Muscle layer of colon (tissue), 2 donors: ENCODE results near the gene ARHGAP15.

Experiments used
- H3K27ac ChIP-seq: one replicate; pipeline ENCODE4 v1.7.0; 2013; ENCODE audit warnings: low read depth, mild to moderate bottlenecking, low read length, moderate library complexity
- H3K27me3 ChIP-seq, 2 donors: one replicate each; pipeline ENCODE4 v1.7.0; 2013; ENCODE audit warnings: low read length in 2 of 2, mild to moderate bottlenecking in 2 of 2; ENCODE audit not compliant: insufficient read depth in 2 of 2, control insufficient read depth in 1 of 2
- H3K36me3 ChIP-seq: one replicate; pipeline ENCODE4 v1.7.0; 2013; ENCODE audit warnings: mild to moderate bottlenecking, low read length; ENCODE audit not compliant: insufficient read depth
- H3K4me1 ChIP-seq: one replicate; pipeline ENCODE4 v1.7.0; 2013; ENCODE audit warnings: mild to moderate bottlenecking, low read length; ENCODE audit not compliant: insufficient read depth
- H3K4me3 ChIP-seq, 2 donors: one replicate each; pipeline ENCODE4 v1.7.0; 2013; ENCODE audit warnings: low read length in 2 of 2, low read depth in 1 of 2, mild to moderate bottlenecking in 1 of 2, moderate library complexity in 1 of 2
- H3K9ac ChIP-seq: one replicate; pipeline ENCODE4 v1.7.0; 2013; ENCODE audit warnings: low read length
- H3K9me3 ChIP-seq: one replicate; pipeline ENCODE4 v1.7.0; 2013; ENCODE audit warnings: mild to moderate bottlenecking, low read length
- donor health status: abdominal sarcoma.
- donor health status: Adenocarcinoma of cecum.

ARHGAP15 gene

GRCh38 chr2:143422681-143423080 lies 293.5 kb downstream of the ARHGAP15 start:
- Histone ChIP-seq H3K4me3 (no peak overlapping the region), H3K27me3 (no peaks in the 10 kb centered on the region), H3K9me3 (no peaks in the 10 kb centered on the region), H3K36me3 (no peaks in the 10 kb centered on the region), H3K4me1 (no peaks in the 10 kb centered on the region), H3K27ac (no peak overlapping the region), H3K9ac (no peak overlapping the region)

GRCh38 chr2:143425896-143426295 lies 296.7 kb downstream of the ARHGAP15 start:
- Histone ChIP-seq H3K27me3 (no peaks in the 10 kb centered on the region), H3K36me3 (no peaks in the 10 kb centered on the region), H3K9me3 (no peaks in the 10 kb centered on the region), H3K4me1 (no peaks in the 10 kb centered on the region), H3K27ac (no peak overlapping the region), H3K4me3 (no peak overlapping the region), H3K9ac (no peak overlapping the region)

GRCh38 chr2:143426296-143426695 lies 297.1 kb downstream of the ARHGAP15 start:
- no peaks in the 10 kb centered on the region for H3K36me3 ChIP-seq
- no peak overlapping the region for H3K4me3 ChIP-seq
- H3K9me3 ChIP-seq = no peaks in the 10 kb centered on the region
- no peak overlapping the region for H3K9ac ChIP-seq
- H3K27ac ChIP-seq = no peak overlapping the region
- no peaks in the 10 kb centered on the region for H3K27me3 ChIP-seq
- no peaks in the 10 kb centered on the region for H3K4me1 ChIP-seq

GRCh38 chr2:143428700-143429099 lies 299.5 kb downstream of the ARHGAP15 start:
- no peaks in the 10 kb centered on the region for H3K36me3 ChIP-seq
- H3K27me3 ChIP-seq = no peaks in the 10 kb centered on the region
- H3K27ac ChIP-seq = no peak overlapping the region
- no peak overlapping the region for H3K4me3 ChIP-seq
- H3K9ac ChIP-seq = no peak overlapping the region
- H3K4me1 ChIP-seq = no peaks in the 10 kb centered on the region
- H3K9me3 ChIP-seq = no peaks in the 10 kb centered on the region

GRCh38 chr2:143429932-143430679 lies 300.9 kb downstream of the ARHGAP15 start:
- Histone ChIP-seq H3K4me1 (no peaks in the 10 kb centered on the region), H3K27me3 (no peaks in the 10 kb centered on the region), H3K9me3 (no peaks in the 10 kb centered on the region), H3K4me3 (no peak overlapping the region), H3K27ac (no peak overlapping the region), H3K36me3 (no peaks in the 10 kb centered on the region), H3K9ac (no peak overlapping the region)

GRCh38 chr2:143431316-143431715 lies 302.1 kb downstream of the ARHGAP15 start:
- no peak overlapping the region for H3K27ac ChIP-seq
- no peaks in the 10 kb centered on the region for H3K4me1 ChIP-seq
- no peaks in the 10 kb centered on the region for H3K36me3 ChIP-seq
- no peak overlapping the region for H3K4me3 ChIP-seq
- no peaks in the 10 kb centered on the region for H3K9me3 ChIP-seq
- H3K9ac ChIP-seq = no peak overlapping the region
- H3K27me3 ChIP-seq = no peaks in the 10 kb centered on the region

- no peaks in the 10 kb centered on the region for H3K9me3 ChIP-seq
- no peaks in the 10 kb centered on the region for H3K4me1 ChIP-seq
- no peak overlapping the region for H3K4me3 ChIP-seq
- no peak overlapping the region for H3K27ac ChIP-seq
- H3K36me3 ChIP-seq = no peaks in the 10 kb centered on the region
- no peak overlapping the region for H3K9ac ChIP-seq
- H3K27me3 ChIP-seq = no peaks in the 10 kb centered on the region
Observed at GRCh38 chr2:143433251-143433650, 304.0 kb downstream of the ARHGAP15 start.

- no peak overlapping the region for H3K4me3 ChIP-seq
- no peaks in the 10 kb centered on the region for H3K36me3 ChIP-seq
- H3K9ac ChIP-seq = no peak overlapping the region
- no peaks in the 10 kb centered on the region for H3K27me3 ChIP-seq
- H3K4me1 ChIP-seq = no peaks in the 10 kb centered on the region
- no peak overlapping the region for H3K27ac ChIP-seq
- H3K9me3 ChIP-seq = no peaks in the 10 kb centered on the region
Observed at GRCh38 chr2:143433840-143434239, 304.6 kb downstream of the ARHGAP15 start.

GRCh38 chr2:143434445-143434844 lies 305.2 kb downstream of the ARHGAP15 start:
- Histone ChIP-seq H3K27ac (no peak overlapping the region), H3K9me3 (no peaks in the 10 kb centered on the region), H3K4me3 (no peak overlapping the region), H3K27me3 (no peaks in the 10 kb centered on the region), H3K9ac (no peak overlapping the region), H3K36me3 (no peaks in the 10 kb centered on the region), H3K4me1 (no peaks in the 10 kb centered on the region)

GRCh38 chr2:143435131-143435530 lies 305.9 kb downstream of the ARHGAP15 start:
- Histone ChIP-seq H3K27ac (no peak overlapping the region), H3K36me3 (no peaks in the 10 kb centered on the region), H3K4me3 (no peak overlapping the region), H3K4me1 (no peaks in the 10 kb centered on the region), H3K9me3 (no peaks in the 10 kb centered on the region), H3K9ac (no peak overlapping the region), H3K27me3 (no peaks in the 10 kb centered on the region)

GRCh38 chr2:143436951-143437350 lies 307.7 kb downstream of the ARHGAP15 start:
- no peaks in the 10 kb centered on the region for H3K27me3 ChIP-seq
- H3K9ac ChIP-seq = no peak overlapping the region
- H3K27ac ChIP-seq = no peak overlapping the region
- H3K36me3 ChIP-seq = no peaks in the 10 kb centered on the region
- H3K9me3 ChIP-seq = no peaks in the 10 kb centered on the region
- no peak overlapping the region for H3K4me3 ChIP-seq
- H3K4me1 ChIP-seq = no peaks in the 10 kb centered on the region

GRCh38 chr2:143440411-143441012 lies 311.3 kb downstream of the ARHGAP15 start:
- Histone ChIP-seq H3K4me1 (no peaks in the 10 kb centered on the region), H3K9ac (no peak overlapping the region), H3K4me3 (no peak overlapping the region), H3K27ac (no peak overlapping the region), H3K27me3 (no peaks in the 10 kb centered on the region), H3K36me3 (no peaks in the 10 kb centered on the region), H3K9me3 (no peaks in the 10 kb centered on the region)
